CD4-positive, alpha-beta T cell treated with Interleukin-15 for 4 hours (primary cell): ENCODE results near the gene ERICH2.
"Not testable (repeated sequence)": the region's sequence is repeated elsewhere in the genome, so short reads cannot be mapped to it uniquely, and the experiment has no call there.

Experiments used
- DNase-seq: peaks from one replicate; pipeline ENCODE4 v3.0.0-alpha.2; 2020; ENCODE audit warnings: low spot score

The ERICH2 gene

DNA sequence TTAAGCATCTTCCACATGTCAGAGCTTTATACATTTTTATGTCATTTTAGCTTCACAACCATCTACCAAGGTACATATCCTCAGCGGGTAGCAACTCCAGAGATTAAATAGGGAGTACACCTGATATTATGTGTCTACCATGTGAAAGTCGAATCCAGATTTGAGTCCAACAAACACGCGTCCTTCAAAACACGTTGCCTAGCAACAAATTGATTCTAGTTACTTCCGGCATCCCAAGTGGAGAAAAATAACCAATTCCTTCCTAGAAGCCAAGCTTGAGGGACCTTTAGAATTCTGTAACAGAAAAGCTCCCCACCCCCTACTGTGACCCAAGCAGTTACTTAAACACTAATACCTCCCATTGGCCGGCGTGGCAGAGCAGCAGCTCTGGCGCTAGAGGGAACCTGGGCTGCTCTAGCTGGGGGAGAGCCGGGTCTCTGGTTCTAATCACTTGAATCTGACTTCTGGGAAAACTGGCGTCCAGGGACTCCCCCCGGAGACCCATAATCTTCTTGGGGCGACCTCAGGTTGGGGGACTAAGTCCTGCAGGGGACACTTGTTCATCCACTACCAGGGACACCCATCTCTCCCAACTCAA lies at the start of gene ERICH2:
Gene ERICH2, plus strand, starts transcription at position 371 of the 598 bp plus-strand sequence. CDS start 304 bp downstream, outside the sequence.
- DNase-seq: peak; percentile 32

GRCh38 chr2:170721678-170722077 lies 48.5 kb upstream of the ERICH2 start:
- no peak for DNase-seq

DNA sequence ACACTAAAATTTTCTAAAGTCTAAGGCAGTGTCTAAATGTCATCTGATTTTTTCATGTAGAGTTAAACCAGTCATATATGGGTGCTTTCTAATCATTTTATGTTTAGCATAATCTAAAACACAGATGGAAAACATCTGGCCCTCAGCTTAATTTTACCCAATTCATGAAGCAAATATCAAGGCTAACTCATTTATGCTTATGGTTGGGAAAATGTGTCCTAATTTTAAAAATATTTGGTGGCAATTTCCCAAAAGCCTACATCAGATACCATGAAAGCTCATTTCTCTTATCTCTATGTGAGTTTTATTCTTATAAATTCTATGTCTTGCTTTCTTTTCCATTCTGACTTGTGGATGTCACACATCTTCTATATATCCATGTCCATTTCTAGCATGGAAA lies 47.9 kb upstream of the ERICH2 start:
- DNase-seq: no peak

GRCh38 chr2:170723446-170723958 lies 46.7 kb upstream of the ERICH2 start:
- no peak for DNase-seq

GRCh38 chr2:170733798-170734600 lies 36.2 kb upstream of the ERICH2 start:
- no peak for DNase-seq

GRCh38 chr2:170734601-170735000 lies 35.6 kb upstream of the ERICH2 start:
- DNase-seq: not testable (repeated sequence)

DNA sequence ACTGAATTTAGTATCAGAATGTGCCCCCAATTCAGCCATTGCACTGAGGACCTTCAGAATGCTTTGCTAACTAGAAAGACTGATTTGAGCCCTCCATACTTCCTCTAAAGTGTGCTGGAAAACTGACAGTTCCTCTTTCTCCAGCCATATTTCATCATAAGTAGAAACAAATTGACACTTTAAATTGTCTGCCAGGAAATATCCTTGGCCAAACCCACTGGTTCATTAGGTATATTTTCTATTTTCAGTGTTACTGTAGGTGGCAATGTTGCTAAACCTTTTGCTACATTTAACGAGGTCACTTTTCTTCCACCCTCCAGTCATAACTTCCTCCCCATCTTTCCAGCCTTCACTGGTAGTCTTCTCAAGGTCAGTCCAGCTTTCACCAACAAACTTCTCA lies 33.5 kb upstream of the ERICH2 start:
- DNase-seq: no peak

GRCh38 chr2:170737406-170737805 lies 32.8 kb upstream of the ERICH2 start:
- DNase-seq: no peak

GRCh38 chr2:170737821-170738220 lies 32.4 kb upstream of the ERICH2 start:
- no peak for DNase-seq

DNA sequence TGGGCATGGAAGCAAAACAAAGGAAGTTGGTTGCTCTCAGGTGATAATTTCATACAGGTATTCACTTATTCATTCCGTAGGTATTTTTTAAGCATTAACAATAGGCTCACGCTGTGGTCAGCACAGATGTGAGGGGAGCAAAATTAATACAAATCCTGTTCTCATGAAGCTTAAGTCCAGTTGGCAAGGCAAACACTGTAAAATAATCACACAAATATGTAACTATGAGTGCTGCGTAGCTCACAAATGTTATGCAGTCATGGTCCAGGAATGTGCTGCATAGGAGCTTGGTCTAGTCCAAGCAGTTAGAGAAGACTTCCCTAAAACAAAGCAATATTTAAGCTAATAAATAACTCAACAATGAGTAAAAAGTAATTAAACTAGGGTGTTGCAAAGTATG lies 31.1 kb upstream of the ERICH2 start:
- DNase-seq: no peak

DNA sequence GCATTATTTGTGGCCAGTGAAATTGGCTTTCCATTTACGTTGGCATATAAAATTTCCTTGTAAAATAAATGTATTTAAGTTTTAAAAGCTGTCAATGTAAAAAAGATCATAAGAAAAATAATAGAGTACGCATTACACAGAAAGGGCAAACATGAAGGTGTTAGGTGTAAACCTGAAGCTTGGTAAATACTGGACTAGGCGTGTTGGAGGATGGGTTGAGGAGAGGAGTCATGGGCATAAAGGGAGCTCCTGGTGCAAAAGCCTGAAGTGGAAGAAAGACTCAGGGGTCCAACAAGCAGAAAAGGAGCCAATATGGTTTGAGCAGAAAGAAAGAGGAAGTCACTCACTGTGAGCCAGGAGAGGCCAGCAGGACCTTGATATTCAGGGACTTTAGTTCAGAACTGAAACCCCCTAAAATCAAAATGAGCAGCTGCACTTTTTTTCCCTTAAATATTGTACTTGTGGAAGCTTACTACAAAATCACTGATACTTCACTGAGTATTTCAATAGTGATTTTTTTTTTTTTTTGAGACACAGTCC lies 30.6 kb upstream of the ERICH2 start:
- DNase-seq: no peak

DNA sequence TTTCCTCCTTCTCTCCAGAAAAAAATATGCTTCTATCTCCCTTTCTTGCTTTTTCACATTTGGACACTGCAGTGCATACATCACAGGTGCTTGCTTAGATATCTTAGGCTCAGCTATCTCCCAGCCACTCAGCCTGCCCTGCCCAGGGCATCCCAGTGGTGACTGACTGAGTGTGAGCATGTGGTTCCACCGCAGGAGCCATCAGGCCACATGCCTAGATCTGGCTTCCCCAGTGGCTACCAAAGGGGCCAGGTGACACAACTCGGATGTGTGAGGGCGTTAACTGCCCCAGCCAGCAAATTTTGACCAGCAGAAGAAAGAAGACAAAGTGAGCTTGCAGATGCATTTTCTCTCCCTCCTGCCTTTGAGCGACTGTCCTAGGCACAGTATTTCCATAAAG lies 29.5 kb upstream of the ERICH2 start:
- DNase-seq: no peak

- DNase-seq: no peak
Observed at GRCh38 chr2:170742000-170742399, 28.2 kb upstream of the ERICH2 start.

- no peak for DNase-seq
Observed at GRCh38 chr2:170742896-170743529, 27.2 kb upstream of the ERICH2 start.

DNA sequence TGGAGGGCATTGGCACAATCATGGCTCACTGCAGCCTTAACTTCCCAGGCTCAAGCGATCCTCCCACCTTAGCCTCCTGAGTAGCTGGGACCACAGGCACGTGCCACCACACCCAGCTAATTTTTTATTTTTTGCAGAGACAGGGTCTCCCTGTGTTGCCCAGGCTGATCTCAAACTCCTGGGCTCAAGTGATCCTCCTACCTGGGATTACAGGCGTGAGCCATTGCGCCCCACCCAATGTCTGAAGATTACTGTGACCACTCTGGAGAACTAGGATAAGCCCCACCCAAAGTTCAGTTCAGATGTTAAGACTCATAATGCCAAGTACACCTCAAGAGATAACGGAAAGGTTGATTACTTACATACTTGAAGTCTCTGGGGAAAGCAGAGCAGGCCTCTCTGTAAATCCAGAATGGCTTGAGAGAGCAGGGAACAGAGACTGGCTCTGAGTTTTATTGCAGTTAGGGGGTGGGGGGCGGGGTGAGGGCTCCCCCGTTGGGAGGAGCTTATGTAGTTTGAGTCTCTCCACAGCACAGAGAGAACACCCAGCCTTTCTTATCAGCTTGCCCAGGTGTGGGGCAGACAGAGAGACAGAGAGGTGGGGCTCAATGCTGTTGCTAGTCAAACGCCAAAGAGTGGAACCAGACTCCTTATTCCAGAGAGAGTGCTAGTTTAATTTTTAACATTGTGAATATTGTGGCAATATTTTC lies 26.5 kb upstream of the ERICH2 start:
- DNase-seq: no peak

- no peak for DNase-seq
Observed at GRCh38 chr2:170744248-170745002, 25.8 kb upstream of the ERICH2 start.

DNA sequence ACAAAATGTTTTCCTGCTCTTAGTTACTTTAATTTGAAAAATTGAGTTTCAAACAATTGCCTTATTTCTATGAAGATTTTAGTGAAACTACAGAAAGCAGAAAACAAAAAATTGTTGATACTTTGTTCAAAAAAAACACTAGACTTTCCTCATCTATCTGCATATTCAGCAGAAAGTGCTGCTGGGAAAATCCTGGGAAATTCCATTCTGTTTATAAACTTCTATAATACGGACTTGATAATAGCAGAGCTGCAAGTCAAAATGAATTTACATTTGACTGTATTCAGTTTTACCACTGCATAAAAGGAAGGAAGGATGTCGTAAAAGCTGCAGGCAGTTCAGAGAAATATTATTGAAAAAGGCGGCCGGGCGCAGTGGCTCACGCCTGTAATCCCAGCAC lies 24.9 kb upstream of the ERICH2 start:
- no peak for DNase-seq

- no peak for DNase-seq
Observed at GRCh38 chr2:170747921-170748320, 22.3 kb upstream of the ERICH2 start.

GRCh38 chr2:170751555-170751954 lies 18.6 kb upstream of the ERICH2 start:
- not testable (repeated sequence) for DNase-seq

DNA sequence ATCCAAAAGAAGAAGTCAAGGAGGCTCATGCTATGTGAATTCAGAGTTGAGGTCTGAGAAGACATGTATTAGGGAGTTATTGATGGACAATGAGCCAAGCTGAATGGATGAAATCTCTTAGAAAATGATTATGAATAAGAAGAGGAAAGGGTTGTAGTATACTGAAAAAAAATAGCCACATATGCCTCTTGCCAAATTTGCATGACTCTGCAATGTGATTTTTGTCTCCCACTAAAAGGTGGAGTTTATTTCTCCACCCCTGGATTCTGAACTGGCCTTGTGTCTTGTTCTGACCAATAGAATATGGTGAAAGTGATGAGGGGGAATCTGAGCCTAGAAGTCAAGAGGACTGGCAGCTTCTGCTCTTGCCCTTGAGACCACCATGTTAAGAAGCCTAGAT lies 8.6 kb upstream of the ERICH2 start:
- DNase-seq: no peak

DNA sequence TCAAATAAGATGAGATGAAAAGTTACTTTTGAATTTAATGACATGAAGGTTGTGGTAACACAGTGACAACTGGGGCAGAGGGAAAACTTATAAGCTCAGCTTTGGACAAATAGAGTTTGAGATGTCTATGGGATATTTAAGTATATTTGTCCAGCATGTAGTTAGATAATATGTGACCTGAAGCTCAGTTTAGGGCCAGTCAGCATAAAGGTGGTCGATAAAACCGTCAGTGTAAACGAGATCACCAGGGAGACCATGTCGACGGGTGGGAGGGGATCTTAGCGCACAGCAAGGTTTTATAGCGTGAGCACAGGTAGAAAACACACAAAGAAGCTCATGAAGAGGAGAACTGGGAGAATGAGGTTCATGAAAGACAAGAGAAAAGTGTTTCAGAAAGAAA lies 7.4 kb upstream of the ERICH2 start:
- no peak for DNase-seq
